MG63 (cell line): ENCODE results near the gene ANXA2. TPM values are rescaled to one million over a fixed set of nuclear protein-coding genes. Genes with fewer than 3 reads are reported as not detected.
A peak's percentile ranks its signal among the peaks of the same experiment; 100 is the strongest.
"Not testable (repeated sequence)": the region's sequence is repeated elsewhere in the genome, so short reads cannot be mapped to it uniquely, and the experiment has no call there.

ENCODE experiments used
- DNase-seq: peaks from one replicate; pipeline ENCODE4 v3.0.0-alpha.2; 2020
- H3K27me3 ChIP-seq: fragments of 250-450 bp; sonication (Bioruptor Pico); 2 replicates; pipeline ENCODE4 v1.5.1; 2020; ENCODE audit warnings: mild to moderate bottlenecking, moderate library complexity
- H3K36me3 ChIP-seq: fragments of 250-450 bp; sonication (Bioruptor Pico); 2 replicates; pipeline ENCODE4 v1.5.1; 2020; ENCODE audit warnings: mild to moderate bottlenecking, moderate library complexity
- H3K4me3 ChIP-seq: fragments of 250-450 bp; sonication (Bioruptor Pico); 2 replicates; pipeline ENCODE4 v1.5.1; 2020; ENCODE audit warnings: mild to moderate bottlenecking, moderate library complexity
- H3K9me3 ChIP-seq: fragments of 250-450 bp; sonication (Bioruptor Pico); 2 replicates; pipeline ENCODE4 v1.5.1; 2020; ENCODE audit warnings: mild to moderate bottlenecking, moderate library complexity
- total RNA-seq: library from RNA; depleted of rRNA; stranded (reverse); fragments of >200 nt; shearing (Covaris generic); gene quantifications from 2 replicates; pipeline ENCODE4 v1.2.3, GENCODE V29; 2014; ENCODE audit warnings: low replicate concordance

The ANXA2 gene
- total RNA-seq, 1 experiment from 2014 or later = 5,310 TPM

GRCh38 chr15:60414016-60414682 is 16.4 kb upstream of the ANXA2 start:
- H3K36me3 ChIP-seq = no peaks in the 10 kb centered on the region; the same call in 1 of the 2 replicates
- DNase-seq = peak; percentile 39
- H3K4me3 ChIP-seq = no peak overlapping the region
- no peaks in the 10 kb centered on the region for H3K27me3 ChIP-seq
- no peaks in the 10 kb centered on the region for H3K9me3 ChIP-seq

- DNase-seq = peak; percentile 42
- H3K9me3 ChIP-seq = no peaks in the 10 kb centered on the region
Observed at GRCh38 chr15:60413231-60413824, 15.5 kb upstream of the ANXA2 start.

GRCh38 chr15:60412807-60413206 is 15.0 kb upstream of the ANXA2 start:
- H3K27me3 ChIP-seq, H3K36me3 ChIP-seq, H3K4me3 ChIP-seq, H3K9me3 ChIP-seq, DNase-seq: not testable (repeated sequence)

More at GRCh38 chr15:60413231-60413824, 15.5 kb upstream of the ANXA2 start:
- Histone ChIP-seq H3K4me3 (no peak overlapping the region), H3K36me3 (no peaks in the 10 kb centered on the region; the same call in 1 of the 2 replicates), H3K27me3 (no peaks in the 10 kb centered on the region)

- Histone ChIP-seq H3K9me3 (no peaks in the 10 kb centered on the region), H3K36me3 (no peaks in the 10 kb centered on the region; the same call in 1 of the 2 replicates), H3K4me3 (no peak overlapping the region), H3K27me3 (no peaks in the 10 kb centered on the region)
- no peak for DNase-seq
Observed at GRCh38 chr15:60411774-60412425, 14.1 kb upstream of the ANXA2 start.

GRCh38 chr15:60410350-60410749 is 12.6 kb upstream of the ANXA2 start:
- not testable (repeated sequence) for H3K9me3 ChIP-seq, H3K27me3 ChIP-seq, DNase-seq

GRCh38 chr15:60408463-60408981 is 10.7 kb upstream of the ANXA2 start:
- Histone ChIP-seq H3K9me3 (no peaks in the 10 kb centered on the region), H3K36me3 (no peaks in the 10 kb centered on the region), H3K27me3 (no peaks in the 10 kb centered on the region), H3K4me3 (no peak overlapping the region)
- DNase-seq = no peak

More at GRCh38 chr15:60410350-60410749, 12.6 kb upstream of the ANXA2 start:
- not testable (repeated sequence) for H3K4me3 ChIP-seq, H3K36me3 ChIP-seq

GRCh38 chr15:60407415-60407805 is 9.6 kb upstream of the ANXA2 start:
- no peaks in the 10 kb centered on the region for H3K9me3 ChIP-seq
- DNase-seq = no peak

GRCh38 chr15:60406513-60407414 is 9.0 kb upstream of the ANXA2 start:
- Histone ChIP-seq H3K27me3 (no peaks in the 10 kb centered on the region), H3K36me3 (no peaks in the 10 kb centered on the region), H3K4me3 (no peak overlapping the region), H3K9me3 (no peaks in the 10 kb centered on the region)
- no peak for DNase-seq

More at GRCh38 chr15:60407415-60407805, 9.6 kb upstream of the ANXA2 start:
- no peak overlapping the region for H3K4me3 ChIP-seq
- no peaks in the 10 kb centered on the region for H3K27me3 ChIP-seq
- H3K36me3 ChIP-seq = no peaks in the 10 kb centered on the region

GRCh38 chr15:60405399-60405798 is 7.6 kb upstream of the ANXA2 start:
- Histone ChIP-seq H3K9me3 (no peaks in the 10 kb centered on the region), H3K27me3 (no peaks in the 10 kb centered on the region), H3K36me3 (no peaks in the 10 kb centered on the region), H3K4me3 (no peak overlapping the region)
- no peak for DNase-seq

GRCh38 chr15:60404351-60404750 is 6.6 kb upstream of the ANXA2 start:
- DNase-seq, H3K9me3 ChIP-seq, H3K4me3 ChIP-seq, H3K36me3 ChIP-seq, H3K27me3 ChIP-seq: not testable (repeated sequence)

- Histone ChIP-seq H3K36me3 (peaks cover 15% of the 10 kb centered on the region), H3K9me3 (no peaks in the 10 kb centered on the region), H3K27me3 (no peaks in the 10 kb centered on the region), H3K4me3 (no peak overlapping the region)
- peak; percentile 59 for DNase-seq
Observed at GRCh38 chr15:60400944-60401343, 3.2 kb upstream of the ANXA2 start.

- H3K4me3 ChIP-seq = no peak overlapping the region
- H3K36me3 ChIP-seq = peaks cover 25% of the 10 kb centered on the region
- no peaks in the 10 kb centered on the region for H3K27me3 ChIP-seq
- DNase-seq = no peak
- H3K9me3 ChIP-seq = no peaks in the 10 kb centered on the region
Observed at GRCh38 chr15:60399931-60400330, 2.1 kb upstream of the ANXA2 start.

- DNase-seq = no peak
Observed at GRCh38 chr15:60399246-60399915, 1.6 kb upstream of the ANXA2 start.

GRCh38 chr15:60396958-60397771 is 621 bp downstream of the ANXA2 start:
- Histone ChIP-seq H3K9me3 (no peaks in the 10 kb centered on the region), H3K4me3 (peak overlapping the region; percentile 99), H3K36me3 (peaks cover 47% of the 10 kb centered on the region), H3K27me3 (no peaks in the 10 kb centered on the region)
- peak; percentile 85 for DNase-seq

More at GRCh38 chr15:60399246-60399915, 1.6 kb upstream of the ANXA2 start:
- no peaks in the 10 kb centered on the region for H3K9me3 ChIP-seq
- no peak overlapping the region for H3K4me3 ChIP-seq
- H3K36me3 ChIP-seq = peaks cover 31% of the 10 kb centered on the region
- H3K27me3 ChIP-seq = no peaks in the 10 kb centered on the region

- Histone ChIP-seq H3K36me3 (peaks cover 53% of the 10 kb centered on the region), H3K9me3 (no peaks in the 10 kb centered on the region), H3K27me3 (no peaks in the 10 kb centered on the region), H3K4me3 (peak overlapping the region; percentile 99)
- DNase-seq = no peak
Observed at GRCh38 chr15:60396560-60396957, 1.2 kb downstream of the ANXA2 start.
